ENCODE measurements around the gene BCL2L12.

DNA sequence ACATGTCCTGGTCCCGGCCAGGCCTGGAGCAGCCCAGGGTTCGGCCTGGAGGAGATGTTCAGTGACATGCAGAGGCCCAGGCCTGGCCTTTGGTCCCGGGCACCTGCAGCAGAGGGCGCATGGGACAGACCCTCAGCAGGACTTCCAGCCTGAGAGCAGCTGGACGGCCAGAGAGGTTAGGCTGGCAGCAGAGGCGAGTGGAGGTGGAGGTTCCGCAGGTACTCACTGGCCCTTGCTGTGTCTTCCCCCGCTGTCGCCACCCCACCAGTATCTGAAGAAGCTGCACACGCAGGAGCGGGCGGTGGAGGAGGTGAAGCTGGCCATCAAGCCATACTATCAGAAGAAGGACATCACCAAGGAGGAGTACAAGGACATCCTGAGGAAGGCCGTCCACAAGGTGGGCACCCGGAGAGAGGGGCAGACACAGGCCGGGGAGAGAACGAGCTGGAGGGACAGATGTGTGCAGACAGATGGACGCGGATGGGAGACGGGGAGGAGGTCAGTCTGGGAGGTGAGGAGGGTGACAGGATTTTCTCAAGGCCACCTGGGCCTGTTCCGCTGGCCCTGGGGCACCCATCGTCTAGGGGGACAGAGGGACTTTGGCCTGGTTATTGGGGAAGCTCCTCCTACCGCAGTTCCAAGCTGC is 8.1 kb upstream of the BCL2L12 start:
- TF ChIP-seq, protein P1, sequence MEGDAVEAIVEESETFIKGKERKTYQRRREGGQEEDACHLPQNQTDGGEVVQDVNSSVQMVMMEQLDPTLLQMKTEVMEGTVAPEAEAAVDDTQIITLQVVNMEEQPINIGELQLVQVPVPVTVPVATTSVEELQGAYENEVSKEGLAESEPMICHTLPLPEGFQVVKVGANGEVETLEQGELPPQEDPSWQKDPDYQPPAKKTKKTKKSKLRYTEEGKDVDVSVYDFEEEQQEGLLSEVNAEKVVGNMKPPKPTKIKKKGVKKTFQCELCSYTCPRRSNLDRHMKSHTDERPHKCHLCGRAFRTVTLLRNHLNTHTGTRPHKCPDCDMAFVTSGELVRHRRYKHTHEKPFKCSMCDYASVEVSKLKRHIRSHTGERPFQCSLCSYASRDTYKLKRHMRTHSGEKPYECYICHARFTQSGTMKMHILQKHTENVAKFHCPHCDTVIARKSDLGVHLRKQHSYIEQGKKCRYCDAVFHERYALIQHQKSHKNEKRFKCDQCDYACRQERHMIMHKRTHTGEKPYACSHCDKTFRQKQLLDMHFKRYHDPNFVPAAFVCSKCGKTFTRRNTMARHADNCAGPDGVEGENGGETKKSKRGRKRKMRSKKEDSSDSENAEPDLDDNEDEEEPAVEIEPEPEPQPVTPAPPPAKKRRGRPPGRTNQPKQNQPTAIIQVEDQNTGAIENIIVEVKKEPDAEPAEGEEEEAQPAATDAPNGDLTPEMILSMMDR (IDR thresholded peaks at IDR 0.05) = no peak
- no peak for TF ChIP-seq POLR2A (IDR thresholded peaks at IDR 0.05)

All from esophagus squamous epithelium (tissue), 4 donors.